GM12878 (cell line): ENCODE results near the gene CALD1.

Source experiments
- CTCF ChIP-seq, 3 experiments: IDR thresholded peaks in 2 of 3; conservative IDR thresholded peaks in 1 of 3; 2 replicates each; pipeline ENCODE4 v1.5.1; 2011; ENCODE audit warnings: low read depth in 3 of 3, low read length in 3 of 3, mild to moderate bottlenecking in 3 of 3, control low read depth in 2 of 3, moderate library complexity in 2 of 3, inconsistent platforms in 1 of 3, mixed read lengths in 1 of 3; ENCODE audit not compliant: control insufficient read depth in 2 of 3, insufficient read depth in 1 of 3; ENCODE audit errors: extremely low read depth in 1 of 3
- SIN3A ChIP-seq: IDR thresholded peaks from 2 replicates; pipeline ENCODE4 v1.6.1; 2012; ENCODE audit warnings: low read depth, low read length, improper control_type of control experiment

GRCh38 chr7:134736381-134736780 is 43.1 kb upstream of the CALD1 start:
- TF ChIP-seq CTCF (IDR thresholded peaks at IDR 0.05 in 2 of 3, conservative IDR thresholded peaks at IDR 0.05 in 1 of 3; ENCODE audit: control insufficient read depth in 2 of 3, extremely low read depth in 1 of 3, insufficient read depth in 1 of 3, low read depth in 3 of 3, low read length in 3 of 3) = no peak
- no peak for TF ChIP-seq SIN3A
